Measurements from ENCODE around the gene ZNF528.

ZNF528 gene

DNA sequence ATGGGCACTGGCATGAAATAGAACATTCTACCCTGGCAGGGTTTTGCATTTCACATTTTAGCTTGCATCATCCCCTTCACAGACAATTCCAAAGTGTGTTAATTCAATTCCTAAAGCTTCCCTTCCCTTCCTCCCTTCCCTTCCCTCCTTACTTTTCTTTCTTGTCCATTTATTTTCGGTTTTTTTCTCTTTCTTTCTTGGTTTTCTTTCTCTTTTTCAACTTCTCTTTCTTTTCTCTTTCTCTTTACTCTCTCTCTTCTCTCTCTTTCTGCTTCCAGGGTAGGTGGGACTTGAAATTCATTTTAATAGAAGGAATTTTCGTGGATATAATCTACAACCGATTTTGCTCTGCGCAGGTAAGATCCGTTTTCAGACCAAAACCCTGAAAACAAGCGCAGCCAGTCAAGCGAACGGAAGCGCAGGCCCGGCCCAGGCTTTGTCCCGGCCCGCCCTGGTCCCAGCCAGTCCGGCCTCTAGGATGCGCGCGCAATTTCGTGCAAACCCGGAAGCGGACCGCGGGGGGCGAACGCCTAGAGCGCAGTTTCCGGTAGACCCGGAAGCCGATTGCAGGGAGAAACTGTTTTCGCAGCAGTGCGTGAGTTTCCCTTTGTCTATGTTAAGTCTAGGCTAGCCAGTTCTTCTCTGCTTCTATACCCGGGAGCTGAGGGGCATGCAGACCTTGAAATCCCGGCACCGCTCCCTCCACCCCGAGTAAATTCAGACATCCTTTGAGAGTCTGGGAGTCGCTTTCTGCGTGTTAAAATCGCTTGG, at the start of gene ZNF528:
TSS of gene ZNF528 (plus strand) at position 540 of the 771 bp plus-strand sequence. CDS start 4,165 bp downstream, outside the sequence.
- peak; percentile 90 to 96 for DNase-seq

DNA sequence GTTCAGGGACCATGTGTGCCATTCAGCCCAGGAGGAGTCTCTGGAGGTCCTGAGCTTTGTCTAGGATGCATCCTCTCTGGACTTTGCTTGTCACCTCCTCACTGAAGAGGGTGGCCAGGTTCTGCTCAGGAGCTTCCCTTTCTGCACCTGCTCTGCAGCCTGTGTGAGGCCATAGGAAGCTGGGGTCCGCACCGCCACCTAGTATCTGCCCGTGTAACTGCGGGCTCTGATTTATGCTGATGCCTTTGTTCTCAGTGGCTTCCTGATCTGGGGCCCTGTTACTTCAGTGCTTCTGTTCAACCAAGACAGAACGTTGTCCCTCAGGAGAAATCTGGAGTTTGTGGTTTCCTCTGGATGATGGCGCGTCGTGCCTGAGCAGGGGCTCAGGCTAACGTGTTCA, 46.1 kb upstream of the ZNF528 start:
- no peak for DNase-seq

DNA sequence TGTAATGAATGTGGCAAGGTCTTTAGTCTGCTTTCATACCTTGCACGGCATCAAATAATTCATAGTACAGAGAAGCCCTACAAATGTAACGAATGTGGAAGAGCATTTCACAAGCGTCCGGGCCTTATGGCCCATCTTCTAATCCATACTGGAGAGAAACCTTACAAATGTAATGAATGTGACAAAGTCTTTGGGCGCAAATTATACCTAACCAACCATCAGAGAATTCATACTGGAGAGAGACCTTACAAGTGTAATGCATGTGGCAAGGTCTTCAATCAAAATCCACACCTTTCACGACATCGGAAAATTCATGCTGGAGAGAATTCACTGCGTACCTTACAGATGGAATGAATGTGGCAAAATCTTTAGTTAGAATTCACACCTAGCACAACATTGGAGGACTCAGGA, 31.2 kb upstream of the ZNF528 start:
- DNase-seq = no peak

DNA sequence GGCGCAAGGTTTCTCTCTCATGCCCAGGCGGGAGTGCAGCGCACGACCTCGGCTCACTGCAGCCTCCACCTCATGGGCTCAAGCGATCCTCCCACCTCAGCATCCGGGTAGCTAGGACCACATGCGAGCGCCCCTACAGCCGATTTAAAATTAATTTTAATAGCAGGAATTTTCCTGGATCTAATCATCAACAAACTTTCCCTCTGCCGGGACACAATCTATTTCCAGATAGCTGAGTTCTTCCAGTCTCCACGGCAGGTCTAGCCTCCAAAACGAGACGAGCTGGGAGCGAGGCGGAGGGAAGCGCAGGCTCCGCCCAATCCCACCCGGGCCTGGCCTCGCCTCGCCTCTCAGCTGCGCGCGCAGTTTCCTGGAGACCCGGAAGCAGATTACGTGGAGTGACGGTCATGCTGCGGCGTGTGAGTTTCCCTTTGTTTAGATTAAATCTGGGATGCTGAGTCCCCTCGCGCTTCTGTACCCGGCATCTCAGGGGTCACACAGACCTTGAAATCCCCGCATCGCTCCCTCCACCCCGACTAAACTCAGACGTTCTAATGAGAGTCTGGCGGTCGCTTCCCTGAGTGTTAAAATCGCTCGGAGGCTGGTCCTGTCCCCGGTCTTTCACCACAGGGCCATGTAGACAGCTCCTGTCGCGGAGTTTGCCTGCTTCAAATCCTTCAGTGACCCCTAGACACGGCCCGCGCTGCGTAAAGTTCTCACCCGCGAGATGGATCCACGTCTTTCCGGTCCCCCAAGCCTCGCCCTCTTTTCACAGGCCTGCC, 27.9 kb upstream of the ZNF528 start, which contains the start of gene ZNF880:
TSS of gene ZNF880 (plus strand) at position 365 of the 782 bp plus-strand sequence. CDS start at position 408, 43 bp downstream.
- peak; percentile 91 to 95 for DNase-seq

DNA sequence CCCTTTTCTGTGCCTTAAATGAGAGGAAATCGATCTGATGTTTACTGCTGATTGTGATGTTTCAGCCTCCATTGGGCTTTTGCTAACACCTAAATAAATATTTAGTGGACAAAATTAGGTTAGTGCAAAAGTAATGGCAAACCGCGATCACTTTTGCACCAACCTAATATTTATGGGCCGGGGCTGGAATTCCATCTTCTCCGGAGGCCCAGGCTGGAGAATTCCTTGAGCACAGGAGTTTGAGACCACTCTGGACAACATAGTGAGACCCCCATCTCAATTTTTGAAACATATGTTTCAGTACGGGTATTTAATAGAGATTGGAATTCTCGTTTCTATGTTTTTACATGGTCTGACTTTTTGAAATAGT, 27.3 kb upstream of the ZNF528 start:
- DNase-seq = no peak

DNA sequence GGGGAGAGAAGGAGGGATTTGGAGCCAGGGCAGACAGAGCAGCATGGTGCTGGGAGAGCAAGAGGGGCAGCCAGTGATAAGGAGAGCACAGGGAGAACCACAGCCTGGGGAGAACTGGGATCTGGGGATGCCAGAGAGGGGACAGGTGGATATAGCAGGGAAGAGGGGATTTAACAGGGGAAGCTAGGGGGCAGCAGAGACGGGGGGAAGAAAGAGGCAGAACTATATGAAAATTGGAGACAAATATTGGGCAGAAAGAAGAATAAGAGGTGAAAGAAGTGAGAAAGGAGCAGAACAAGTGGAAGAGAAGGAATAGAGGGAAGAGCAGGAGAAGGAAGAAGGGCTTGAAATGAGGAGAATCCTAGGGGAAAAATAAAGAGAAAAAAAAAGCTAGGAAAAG, 6.5 kb upstream of the ZNF528 start:
- no peak for DNase-seq

DNA sequence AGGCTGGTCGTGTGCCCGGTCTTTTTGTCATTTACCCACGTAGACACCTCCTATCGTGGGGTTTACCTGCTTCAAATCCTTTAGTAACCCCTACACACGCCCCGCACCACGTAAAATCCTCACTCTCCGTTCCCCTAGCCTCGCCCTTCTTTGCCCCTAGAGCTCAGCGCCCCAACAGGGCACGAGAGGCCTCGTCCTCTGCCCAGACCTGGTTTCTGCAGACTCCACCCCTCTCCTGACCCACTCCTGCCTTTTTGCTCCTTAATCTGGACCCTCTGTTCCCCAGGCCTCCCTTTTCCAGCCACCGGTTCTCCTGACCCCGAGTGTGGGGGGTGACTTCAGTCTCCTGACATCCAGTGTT, 412 bp downstream of the ZNF528 start:
- DNase-seq = no peak

DNA sequence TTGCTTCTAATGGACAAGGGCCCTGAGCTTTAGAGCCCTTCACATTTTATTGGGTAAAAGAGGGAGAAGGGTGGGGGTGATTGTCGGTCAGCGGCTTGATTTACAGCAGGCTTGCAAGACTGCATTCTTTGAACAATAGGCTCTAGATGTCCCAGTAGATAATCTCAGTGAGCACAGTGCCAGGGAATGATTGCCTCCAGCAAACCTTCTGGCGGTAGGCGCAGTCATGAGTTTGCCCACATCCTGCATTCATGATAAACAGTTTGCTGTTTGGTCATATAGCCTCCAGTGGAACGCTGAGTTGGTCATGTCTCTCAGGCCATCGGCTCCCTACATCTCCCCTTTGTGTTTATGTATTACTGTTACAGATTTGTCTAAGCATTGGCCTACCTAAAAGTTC, 12.6 kb downstream of the ZNF528 start:
- DNase-seq = no peak

DNA sequence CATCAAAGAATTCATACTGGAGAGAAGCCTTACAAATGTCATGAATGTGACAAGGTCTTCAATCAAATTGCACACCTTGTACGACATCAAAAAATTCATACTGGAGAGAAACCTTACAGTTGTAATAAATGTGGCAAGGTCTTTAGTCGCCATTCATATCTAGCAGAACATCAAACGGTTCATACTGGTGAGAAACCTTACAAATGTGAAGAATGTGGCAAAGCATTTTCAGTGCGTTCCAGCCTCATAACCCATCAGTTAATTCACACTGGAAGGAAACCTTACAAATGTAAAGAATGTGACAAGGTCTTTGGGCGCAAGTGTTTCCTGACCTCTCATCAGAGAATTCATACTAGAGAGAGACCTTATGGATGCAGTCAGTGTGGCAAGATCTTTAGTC, 18.1 kb downstream of the ZNF528 start:
- no peak for DNase-seq

DNA sequence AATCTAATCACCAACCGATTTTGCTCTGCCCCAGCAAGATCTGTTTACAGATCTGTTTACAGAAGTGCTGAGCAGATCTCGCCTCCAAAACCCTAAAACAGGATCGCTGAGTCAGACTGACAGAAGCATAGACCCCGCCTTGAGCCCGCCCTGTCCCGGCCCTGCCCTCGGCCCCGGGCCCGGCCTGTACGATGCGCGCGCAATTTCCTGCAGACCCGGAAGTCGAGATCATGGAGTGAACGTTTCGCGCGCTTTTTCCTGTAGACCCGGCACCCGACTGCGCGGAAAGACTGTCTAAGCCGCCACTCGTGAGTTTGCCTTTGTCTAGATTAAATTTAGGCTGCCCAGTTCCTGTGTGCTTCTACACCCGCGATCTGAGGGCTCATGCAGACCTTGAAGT, 31.3 kb downstream of the ZNF528 start, which contains the start of gene ZNF534:
TSS of gene ZNF534 (plus strand) at position 212 of the 400 bp plus-strand sequence. CDS start 2,327 bp downstream, outside the sequence.
- DNase-seq = no peak

DNA sequence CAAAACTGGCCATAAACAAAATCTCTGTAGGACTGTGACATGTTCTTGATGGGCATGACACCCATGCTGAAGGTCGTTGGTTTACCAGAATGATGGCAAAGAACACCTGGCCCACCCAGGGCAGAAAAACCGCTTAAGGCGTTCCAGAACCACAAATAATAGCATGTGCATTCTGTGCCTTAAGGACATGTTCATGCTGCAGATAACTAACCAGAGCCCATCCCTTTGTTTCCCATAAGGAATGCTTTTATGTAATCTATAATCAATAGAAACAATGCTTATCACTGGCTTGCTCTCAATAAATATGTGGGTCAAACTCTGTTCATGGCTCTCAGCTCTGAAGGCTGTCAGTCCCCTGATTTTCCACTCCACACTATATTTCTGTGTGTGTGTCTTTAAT, 44.5 kb downstream of the ZNF528 start:
- DNase-seq = no peak

DNA sequence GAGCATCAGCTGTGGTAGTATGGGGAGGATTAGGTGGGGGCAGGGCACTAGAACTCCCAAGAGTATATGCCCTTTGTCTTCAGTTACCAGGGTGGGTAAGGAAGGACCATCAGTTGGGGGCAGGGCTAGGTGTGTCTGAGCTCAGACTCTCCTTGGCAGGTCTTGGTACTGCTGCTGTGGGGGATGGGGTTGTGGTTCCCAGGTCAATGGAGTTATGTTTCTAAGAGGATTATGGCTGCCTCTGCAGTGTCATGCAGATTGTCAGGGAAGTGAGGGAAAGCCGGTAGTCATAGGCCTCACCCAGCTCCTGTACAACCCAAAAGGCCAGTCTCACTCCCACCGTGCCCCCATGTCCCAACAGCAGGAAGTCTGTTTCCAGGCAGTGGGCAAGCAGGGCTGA, 46.9 kb downstream of the ZNF528 start:
- DNase-seq = no peak

DNA sequence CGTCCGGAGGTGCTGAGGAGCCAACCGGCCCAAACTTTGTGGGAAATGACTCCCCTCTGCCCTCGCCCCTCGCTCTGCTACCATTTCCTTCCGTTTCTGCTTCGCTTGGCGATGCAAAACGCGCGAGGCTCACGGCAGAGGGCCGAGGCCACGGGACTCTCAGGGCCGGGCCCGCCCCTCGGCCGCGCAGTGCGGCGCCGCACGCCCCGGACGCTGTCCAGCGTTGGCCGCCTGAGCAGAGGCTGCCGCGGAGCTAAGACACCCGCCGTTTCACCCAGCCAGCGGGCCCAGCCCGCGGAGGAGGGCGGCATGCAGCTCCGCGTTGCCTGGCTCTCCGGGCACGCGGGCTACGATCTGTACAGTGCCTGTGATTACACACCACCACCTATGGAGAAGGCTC, 53.6 kb downstream of the ZNF528 start:
- DNase-seq = no peak

DNA sequence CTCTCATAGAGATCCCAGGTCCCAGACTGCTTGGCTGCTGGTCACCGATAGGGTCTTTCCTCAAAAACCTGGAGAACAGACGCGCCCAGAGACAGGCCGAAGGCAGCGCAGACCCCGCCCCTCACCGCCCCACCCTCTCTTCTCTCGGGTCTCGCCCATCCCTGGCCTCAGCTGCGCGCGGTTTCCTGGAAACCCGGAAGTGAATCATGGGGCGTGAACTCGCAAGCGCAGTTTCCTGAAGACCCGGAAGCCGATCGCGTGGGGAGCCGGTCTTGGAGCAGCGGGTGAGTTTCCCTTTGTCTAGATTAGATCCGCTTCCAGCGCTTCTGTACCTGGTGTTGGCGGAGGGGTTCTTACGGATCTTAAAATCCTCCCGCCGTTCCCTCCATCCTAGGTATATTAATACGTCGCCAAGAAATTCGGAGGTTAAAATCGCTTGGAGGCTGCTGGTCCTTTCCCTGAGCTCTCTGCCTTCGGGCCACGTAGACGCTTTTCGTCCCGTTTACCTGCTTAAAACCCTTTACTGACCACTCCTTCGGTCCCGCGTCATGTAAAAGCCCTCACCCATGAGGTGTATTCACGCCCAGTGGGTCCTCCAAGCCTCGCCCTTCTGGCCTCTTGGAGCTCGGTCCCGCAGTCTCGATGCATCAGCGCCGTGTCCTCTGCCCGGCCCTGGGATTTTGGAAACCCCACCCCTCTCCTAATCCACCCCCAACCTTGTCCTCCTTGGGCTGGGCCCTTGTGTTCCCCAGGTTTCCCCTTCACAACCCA, 55.9 kb downstream of the ZNF528 start, which contains the start of gene ZNF578:
TSS of gene ZNF578 (plus strand) at position 230 of the 771 bp plus-strand sequence. CDS start 48,293 bp downstream, outside the sequence.
- peak; percentile 59 to 77 for DNase-seq

DNA sequence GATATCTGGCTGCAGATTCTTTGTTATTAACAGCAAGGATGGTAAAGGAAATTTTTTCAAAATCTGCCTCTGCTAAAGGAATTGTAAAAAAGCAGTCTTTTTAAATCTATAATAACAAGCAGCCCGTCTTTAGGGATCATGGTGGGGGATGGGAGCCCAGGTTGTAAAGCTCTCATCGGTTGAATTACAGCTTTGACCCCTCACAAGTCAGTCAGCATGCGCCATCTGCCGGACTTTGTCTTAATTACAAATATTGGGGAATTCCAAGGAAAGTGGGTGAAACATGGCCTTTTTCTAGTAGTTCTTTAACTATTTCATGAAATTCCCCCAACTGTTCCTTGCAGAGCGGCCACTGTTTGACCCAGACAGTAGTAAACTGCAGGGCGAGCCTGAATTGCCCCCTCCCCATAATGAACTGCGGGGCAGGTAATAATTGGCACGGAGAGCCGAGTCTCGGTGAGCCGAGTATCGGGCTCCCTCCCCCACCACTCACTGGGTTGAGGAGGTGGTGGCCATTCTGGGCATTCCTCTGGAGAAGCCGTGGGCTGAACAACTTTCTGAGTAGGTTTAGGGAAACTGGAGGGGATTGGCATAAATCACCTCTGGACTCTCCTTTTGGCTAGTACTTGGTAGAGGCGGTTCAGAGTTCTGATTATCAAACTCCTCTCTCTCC, 67.3 kb downstream of the ZNF528 start:
- DNase-seq = no peak
